H9 (cell line): Measurements from ENCODE around the gene PELI2. TPM values are rescaled to one million over a fixed set of nuclear protein-coding genes. Genes with fewer than 3 reads are reported as not detected.

Experiments
- DNase-seq: peaks from one replicate; pipeline ENCODE4 v3.0.0-alpha.2; 2017
- H2AFZ ChIP-seq: one replicate; pipeline ENCODE4 v1.6.1; 2013; ENCODE audit warnings: mild to moderate bottlenecking, low read length, control low read depth, moderate library complexity
- H2AK5ac ChIP-seq: 2 replicates; pipeline ENCODE4 v1.6.1; 2013; ENCODE audit warnings: low read length, control low read depth, mixed read lengths; ENCODE audit not compliant: insufficient read length
- H2BK120ac ChIP-seq: one replicate; pipeline ENCODE4 v1.6.1; 2013; ENCODE audit warnings: low read depth, mild to moderate bottlenecking, low read length, control low read depth, inconsistent platforms; ENCODE audit not compliant: poor library complexity, severe bottlenecking
- H2BK12ac ChIP-seq: 2 replicates; pipeline ENCODE4 v1.6.1; 2013; ENCODE audit warnings: low read length, control low read depth, mixed read lengths, low read depth; ENCODE audit not compliant: insufficient read length
- H2BK15ac ChIP-seq: 2 replicates; pipeline ENCODE4 v1.6.1; 2013; ENCODE audit warnings: low read depth, low read length, control low read depth
- H2BK20ac ChIP-seq: one replicate; pipeline ENCODE4 v1.6.1; 2013; ENCODE audit warnings: low read depth, mild to moderate bottlenecking, low read length, control low read depth, inconsistent platforms; ENCODE audit not compliant: poor library complexity, severe bottlenecking
- H2BK5ac ChIP-seq: 2 replicates; pipeline ENCODE4 v1.6.1; 2013; ENCODE audit warnings: low read length, control low read depth, mixed read lengths; ENCODE audit not compliant: insufficient read length
- H3K14ac ChIP-seq: 2 replicates; pipeline ENCODE4 v1.6.1; 2013; ENCODE audit warnings: low read length, control low read depth; ENCODE audit not compliant: insufficient read depth
- H3K18ac ChIP-seq: 2 replicates; pipeline ENCODE4 v1.6.1; 2013; ENCODE audit warnings: low read depth, mild to moderate bottlenecking, mixed read lengths, low read length, control low read depth; ENCODE audit not compliant: insufficient read length
- H3K23ac ChIP-seq: 2 replicates; pipeline ENCODE4 v1.6.1; 2013; ENCODE audit warnings: low read length, control low read depth, mixed read lengths, low read depth; ENCODE audit not compliant: insufficient read length
- H3K23me2 ChIP-seq: 2 replicates; pipeline ENCODE4 v1.6.1; 2013; ENCODE audit warnings: low read depth, mild to moderate bottlenecking, mixed read lengths, low read length, control low read depth; ENCODE audit not compliant: insufficient read length, poor library complexity, severe bottlenecking
- H3K27ac ChIP-seq: 2 replicates; pipeline ENCODE4 v1.5.1; 2013; ENCODE audit warnings: low read length, control low read depth, mixed read lengths, low read depth; ENCODE audit not compliant: insufficient read length
- H3K27me3 ChIP-seq: 2 replicates; pipeline ENCODE4 v1.6.1; 2013; ENCODE audit warnings: low read length, control low read depth, inconsistent platforms; ENCODE audit not compliant: insufficient read depth
- H3K4ac ChIP-seq: 2 replicates; pipeline ENCODE4 v1.6.1; 2013; ENCODE audit warnings: low read depth, mild to moderate bottlenecking, control low read depth, inconsistent platforms, low read length, moderate library complexity
- H3K4me1 ChIP-seq: 2 replicates; pipeline ENCODE4 v1.6.1; 2013; ENCODE audit warnings: low read length, control low read depth, inconsistent platforms; ENCODE audit not compliant: insufficient read depth
- H3K4me2 ChIP-seq: 2 replicates; pipeline ENCODE4 v1.6.1; 2013; ENCODE audit warnings: low read length, control low read depth, mixed read lengths; ENCODE audit not compliant: insufficient read length, insufficient read depth
- H3K56ac ChIP-seq: 2 replicates; pipeline ENCODE4 v1.6.1; 2013; ENCODE audit warnings: low read depth, mild to moderate bottlenecking, mixed read lengths, low read length, control low read depth; ENCODE audit not compliant: insufficient read length
- H3K79me1 ChIP-seq: 2 replicates; pipeline ENCODE4 v1.6.1; 2013; ENCODE audit warnings: low read depth, mild to moderate bottlenecking, moderate library complexity, low read length, control low read depth, inconsistent platforms; ENCODE audit not compliant: insufficient read depth, poor library complexity, severe bottlenecking
- H3K79me2 ChIP-seq: 2 replicates; pipeline ENCODE4 v1.6.1; 2013; ENCODE audit warnings: low read length, control low read depth, inconsistent platforms; ENCODE audit not compliant: insufficient read depth
- H3K9ac ChIP-seq: 2 replicates; pipeline ENCODE4 v1.6.1; 2013; ENCODE audit warnings: low read length, control low read depth, mixed read lengths; ENCODE audit not compliant: insufficient read length; ENCODE audit errors: extremely low read depth
- H3K9me3 ChIP-seq: one replicate; pipeline ENCODE4 v1.6.1; 2013; ENCODE audit warnings: low read depth, low read length, inconsistent platforms; ENCODE audit not compliant: control insufficient read depth
- H3T11ph ChIP-seq: one replicate; pipeline ENCODE4 v1.6.1; 2013; ENCODE audit warnings: mild to moderate bottlenecking, low read length, control low read depth, inconsistent platforms
- H4K20me1 ChIP-seq: one replicate; pipeline ENCODE4 v1.6.1; 2013; ENCODE audit not compliant: control insufficient read depth, insufficient read length, insufficient read depth
- H4K5ac ChIP-seq: 2 replicates; pipeline ENCODE4 v1.6.1; 2013; ENCODE audit warnings: low read depth, mild to moderate bottlenecking, mixed read lengths, low read length, control low read depth; ENCODE audit not compliant: insufficient read length
- H4K8ac ChIP-seq: replicated peaks from 2 replicates; pipeline ENCODE4 v1.6.1; 2013; ENCODE audit warnings: low read length, control low read depth, mixed read lengths, low read depth; ENCODE audit not compliant: insufficient read length
- H4K91ac ChIP-seq: 2 replicates; pipeline ENCODE4 v1.6.1; 2013; ENCODE audit warnings: low read depth, mild to moderate bottlenecking, moderate library complexity, mixed read lengths, low read length, control low read depth; ENCODE audit not compliant: insufficient read length
- H3K27ac Mint-ChIP-seq, 3 experiments: 2 replicates in 2 of 3; 3 replicates in 1 of 3; pipeline ENCODE4 v1.8.0; 2020 to 2021; ENCODE audit warnings: mixed read lengths in 3 of 3, mild to moderate bottlenecking in 1 of 3, moderate library complexity in 1 of 3
- H3K27me3 Mint-ChIP-seq: 2 replicates; pipeline ENCODE4 v1.8.0; 2021; ENCODE audit warnings: low read depth, mild to moderate bottlenecking, moderate library complexity, mixed read lengths
- H3K36me3 Mint-ChIP-seq, 3 experiments: 2 replicates in 2 of 3; 3 replicates in 1 of 3; pipeline ENCODE4 v1.8.0; 2020 to 2021; ENCODE audit warnings: low read depth in 3 of 3, mixed read lengths in 3 of 3; ENCODE audit not compliant: insufficient read depth in 1 of 3
- H3K4me1 Mint-ChIP-seq, 2 experiments: 2 replicates each; pipeline ENCODE4 v1.8.0; 2020; ENCODE audit warnings: mixed read lengths in 2 of 2
- H3K4me3 Mint-ChIP-seq, 2 experiments: 2 replicates in 1 of 2; 3 replicates in 1 of 2; pipeline ENCODE4 v1.8.0; 2020 to 2021; ENCODE audit warnings: mild to moderate bottlenecking in 2 of 2, mixed read lengths in 2 of 2, moderate library complexity in 1 of 2
- H3K9me3 Mint-ChIP-seq, 2 experiments: 2 replicates in 1 of 2; 3 replicates in 1 of 2; pipeline ENCODE4 v1.8.0; 2020; ENCODE audit warnings: mild to moderate bottlenecking in 2 of 2, mixed read lengths in 2 of 2, moderate library complexity in 1 of 2
- CTCF ChIP-seq: fragments of 200-600 bp; sonication (generic); conservative IDR thresholded peaks from 3 replicates; pipeline ENCODE4 v1.8.0; 2021; ENCODE audit warnings: antibody characterized with exemption, mild to moderate bottlenecking
- WGBS: extraction: QIAGEN DNeasy Blood & Tissue Kit; methylation state at CpG from one replicate; pipeline ENCODE4 v1.1.7; 2013; ENCODE audit warnings: missing lambda C conversion rate, low lambda C conversion rate, mixed read lengths; ENCODE audit not compliant: insufficient read length; ENCODE audit errors: extremely low coverage; 5-methylcytosine and 5-hydroxymethylcytosine counted together
- total RNA-seq: library from RNA; stranded (reverse); gene quantifications from 2 replicates; pipeline ENCODE4 v1.2.1, GENCODE V29; 2021

The PELI2 gene
- total RNA-seq, 1 experiment from 2014 or later, result 18.0 TPM

GRCh38 chr14:56152221-56152620 lies 34.0 kb downstream of the PELI2 start:
- Histone ChIP-seq H3K4me2 (no peak overlapping the region), H3T11ph (no peak overlapping the region), H3K14ac (no peak overlapping the region), H3K56ac (no peak overlapping the region), H3K9ac (no peak overlapping the region), H4K91ac (no peak overlapping the region), H2BK5ac (no peak overlapping the region), H4K20me1 (no peaks in the 10 kb centered on the region), H2BK15ac (no peak overlapping the region), H4K5ac (no peak overlapping the region), H3K23me2 (no peaks in the 10 kb centered on the region), H2BK20ac (no peak overlapping the region), H3K27ac (no peak overlapping the region), H3K4me1 (peaks cover 7% of the 10 kb centered on the region), H2AK5ac (no peak overlapping the region), H2BK120ac (no peak overlapping the region), H4K8ac (no peak overlapping the region), H3K23ac (no peak overlapping the region), H3K27me3 (no peaks in the 10 kb centered on the region), H2AFZ (no peak overlapping the region), H3K18ac (no peak overlapping the region), H3K9me3 (no peaks in the 10 kb centered on the region), H3K79me1 (no peaks in the 10 kb centered on the region), H3K4ac (no peak overlapping the region), H2BK12ac (no peak overlapping the region), H3K79me2 (no peaks in the 10 kb centered on the region; the same call in 1 of the 2 replicates)
- H3K9me3 Mint-ChIP-seq, result no peaks in the 10 kb centered on the region
- H3K27me3 Mint-ChIP-seq, result no peaks in the 10 kb centered on the region
- H3K4me3 Mint-ChIP-seq, result no peak overlapping the region
- H3K27ac Mint-ChIP-seq, result no peak overlapping the region
- no CpG with 5 or more reads among the region's 1 CpG for WGBS
- peaks cover 10 to 36% of the 10 kb centered on the region in 2 experiments for H3K4me1 Mint-ChIP-seq
- no peaks in the 10 kb centered on the region for H3K36me3 Mint-ChIP-seq
- no peak for TF ChIP-seq CTCF
- DNase-seq, result no peak
